ENCODE results near the gene LILRA6. TPM values are rescaled to one million over a fixed set of nuclear protein-coding genes. Genes with fewer than 3 reads are reported as not detected.

Gene LILRA6
- total and polyA plus RNA-seq, 10 of the 15 experiments (the other 5 are each of a cell fraction or from before 2014, with no cell fraction given): 0.04 to 1.7 (median 0.09) TPM; not detected in 2

- TF ChIP-seq CEBPZ (IDR thresholded peaks at IDR 0.05; ENCODE audit: low read depth, low read length) (no peak), ZZZ3 (IDR thresholded peaks at IDR 0.05; ENCODE audit: control insufficient read depth, insufficient read length, low read depth) (no peak), FOS (IDR thresholded peaks at IDR 0.05; ENCODE audit: borderline replicate concordance, extremely low read depth, insufficient read length) (no peak), LARP7 (IDR thresholded peaks at IDR 0.05) (no peak), PAX5 (IDR thresholded peaks at IDR 0.05; ENCODE audit: borderline replicate concordance, low read depth, low read length) (no peak), HDAC2 (IDR thresholded peaks at IDR 0.05) (no peak)
Measured at GRCh38 chr19:54248016-54248601, 5.5 kb upstream of the LILRA6 start (continued).

DNA sequence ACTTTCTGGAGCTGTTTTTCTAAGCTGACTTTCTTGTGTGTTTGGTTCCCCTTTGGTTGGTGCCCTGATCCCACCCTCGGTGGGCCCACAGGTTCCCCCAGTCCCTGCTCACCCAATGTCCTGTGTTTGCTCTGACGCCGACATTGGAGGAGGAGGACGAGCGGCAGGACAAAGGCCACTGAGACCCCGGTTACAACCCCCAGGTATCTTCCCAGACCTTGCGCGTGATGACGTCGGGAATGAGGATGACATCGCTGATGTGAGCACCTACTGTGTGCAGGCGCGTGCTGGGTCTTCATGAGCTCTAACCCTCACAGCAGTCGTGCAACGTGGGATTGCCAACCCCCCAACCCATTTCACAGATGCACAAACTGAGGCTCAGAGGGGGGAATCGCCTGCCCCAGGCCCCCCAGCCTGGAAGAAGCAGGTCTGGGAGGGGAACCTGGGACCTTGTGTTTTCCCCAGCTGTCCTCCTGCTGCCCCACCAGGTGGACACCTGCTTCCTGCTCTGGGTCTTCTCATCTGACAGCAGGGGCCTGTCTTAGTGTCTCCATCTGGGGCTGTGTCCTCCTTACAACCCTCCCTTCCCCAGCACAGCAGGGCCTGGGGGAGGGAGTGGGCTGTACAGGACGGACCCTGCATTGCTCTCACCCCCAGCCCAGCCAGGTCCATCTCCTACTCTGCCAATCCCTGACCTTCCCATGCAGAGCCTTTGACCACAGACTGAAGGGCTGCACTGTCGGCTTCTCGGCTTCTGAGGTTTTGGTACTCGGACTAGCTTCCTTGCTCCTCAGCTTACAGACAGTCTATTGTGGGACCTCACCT lies 4.7 kb upstream of the LILRA6 start:
- DNase-seq (ENCODE audit: low read depth, low spot score) (no peak), ATAC-seq (no peak), FAIRE-seq (no peak)
- intact Hi-C loops (cut with micrococcal nuclease; ENCODE audit: unreplicated experiment): no loop called here
- no peaks in the 10 kb centered on the region for H3K36me3 ChIP-seq (ENCODE audit: control insufficient read depth in 2 of 2, insufficient read depth in 2 of 2, low read length in 1 of 2)
- no peaks in the 10 kb centered on the region for H4K20me1 ChIP-seq (ENCODE audit: control insufficient read depth, insufficient read depth)
- no peak overlapping the region for H2AFZ ChIP-seq (ENCODE audit: control insufficient read depth, low read depth, low read length)
- ChIA-PET RAD21 (ENCODE audit: unreplicated experiment) (no interaction called here), SMC1A (ENCODE audit: uncharacterized antibody, unreplicated experiment) (no interaction called here), POLR2A (interaction anchor here (0.5 kb wide), 1 partner anchor 63 kb away, joined by 8 read pairs; no protein-coding TSS in a partner anchor), CTCF (no interaction called here)
- H3K79me2 ChIP-seq (ENCODE audit: control insufficient read depth, insufficient read depth, low read length): no peaks in the 10 kb centered on the region
- no peaks in the 10 kb centered on the region; a peak in 1 of 4 replicates for H3K27me3 ChIP-seq (replicated peaks in 1 of 2; ENCODE audit: control insufficient read depth in 2 of 2, insufficient read depth in 2 of 2, low read length in 1 of 2)
- H3K27ac ChIP-seq (ENCODE audit: control insufficient read depth, insufficient read depth): no peak overlapping the region
- no peak overlapping the region for H3K4me2 ChIP-seq (ENCODE audit: control insufficient read depth, insufficient read depth)
- in situ Hi-C loops (cut with MboI): no loop called here
- H3K4me1 ChIP-seq (ENCODE audit: control insufficient read depth, insufficient read depth, low read length): no peaks in the 10 kb centered on the region; the same call in 1 of the 2 replicates
- 55% methylated on average over 20 of the region's 20 CpGs for WGBS (ENCODE audit: insufficient coverage, insufficient replicate concordance, low lambda C conversion rate, missing lambda C conversion rate)
- BruUV-seq (replicated peaks): no TSS peak
- no peak overlapping the region for H3K4me3 ChIP-seq
- no peaks in the 10 kb centered on the region for H3K9me3 ChIP-seq (replicated peaks; ENCODE audit: control insufficient read depth, insufficient read depth, low read length)
- H3K9ac ChIP-seq (ENCODE audit: control insufficient read depth, insufficient read depth, low read length): no peak overlapping the region
- TF ChIP-seq BACH1 (IDR thresholded peaks at IDR 0.05; ENCODE audit: borderline replicate concordance) (no peak), RFX5 (IDR thresholded peaks at IDR 0.05; ENCODE audit: low read depth, low read length) (no peak), SIX5 (IDR thresholded peaks at IDR 0.05; ENCODE audit: low read depth, low read length, severe bottlenecking) (no peak), IKZF2 (IDR thresholded peaks at IDR 0.05) (no peak), ZNF592 (IDR thresholded peaks at IDR 0.05) (no peak), TARDBP (IDR thresholded peaks at IDR 0.05; ENCODE audit: borderline replicate concordance) (no peak), KAT2A (conservative IDR thresholded peaks at IDR 0.05; ENCODE audit: control insufficient read depth, low read depth, low read length) (no peak), ELK1 (IDR thresholded peaks at IDR 0.05; ENCODE audit: low read depth, low read length) (no peak)
